ENCODE data around the gene RPS18. TPM values are rescaled to one million over a fixed set of nuclear protein-coding genes. Genes with fewer than 3 reads are reported as not detected.
"Not testable (repeated sequence)": the region's sequence is repeated elsewhere in the genome, so short reads cannot be mapped to it uniquely, and the experiment has no call there.

The RPS18 gene
- 3,079 TPM for polyA plus RNA-seq (2013, experiment 1 of 2)
- polyA plus RNA-seq (2013, experiment 2 of 2), result 3,172 TPM

DNA sequence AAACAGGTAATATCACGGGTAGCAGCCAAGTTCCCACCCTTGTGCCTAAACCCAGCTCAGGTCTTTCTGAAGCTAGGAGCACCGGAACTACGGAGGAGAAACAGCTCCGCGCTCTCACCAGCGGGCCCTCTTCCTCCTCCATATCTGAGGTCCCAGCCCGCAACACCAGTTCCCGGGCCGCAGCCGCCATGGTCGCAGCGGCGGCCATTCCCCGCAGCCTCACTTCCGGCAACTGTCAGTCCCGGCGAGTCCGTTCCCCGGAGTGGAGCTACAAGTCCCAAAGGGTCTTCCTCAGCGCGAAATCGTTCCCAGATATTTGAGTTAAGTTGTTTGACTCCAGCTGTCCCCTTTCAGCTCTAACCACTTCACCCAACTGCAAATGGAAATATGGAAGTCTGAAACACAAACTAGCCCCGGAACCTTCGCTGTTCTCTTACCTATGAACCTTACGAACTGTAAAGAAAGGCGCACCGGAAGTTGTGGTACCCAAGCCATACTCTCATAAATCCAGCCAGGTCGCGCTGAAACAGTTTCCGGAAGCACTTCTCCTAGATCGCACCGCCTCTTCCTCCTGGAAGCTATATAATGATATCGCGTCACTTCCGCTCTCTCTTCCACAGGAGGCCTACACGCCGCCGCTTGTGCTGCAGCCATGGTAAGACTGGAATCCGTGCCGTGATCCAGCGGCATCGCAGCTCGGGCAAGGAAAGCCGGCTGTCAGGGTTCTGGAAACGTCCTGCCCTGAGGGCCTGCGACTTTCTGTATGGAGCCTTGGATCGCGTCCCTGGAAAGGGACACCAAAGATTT lies at the start of gene RPS18, which contains the start of gene VPS52:
Gene RPS18, plus strand, starts transcription at position 608 of the 807 bp plus-strand sequence. Its CDS starts 45 bp downstream, at position 653.
Gene VPS52, minus strand, starts transcription at position 409 of the 807 bp plus-strand sequence. Its CDS starts 201 bp downstream, at position 208.
- H3K36me3 ChIP-seq (ENCODE audit: insufficient read depth, low read length), result peaks cover 75% of the 10 kb centered on the region
- under 1% methylated on average over 48 of the region's 48 CpGs for WGBS
- H3K4me3 ChIP-seq (ENCODE audit: low read length), result peak within 1 kb of the TSS; percentile 79
- H3K9me3 ChIP-seq (ENCODE audit: insufficient read depth, low read depth, low read length), result no peaks in the 10 kb centered on the region
- H3K27me3 ChIP-seq (ENCODE audit: insufficient read depth, low read length), result no peaks in the 10 kb centered on the region
- peak within 1 kb of the TSS; percentile 97 for H3K9ac ChIP-seq (ENCODE audit: low read depth, low read length)
- H3K4me1 ChIP-seq (ENCODE audit: insufficient read depth, low read length), result peaks cover 17% of the 10 kb centered on the region
- peak within 1 kb of the TSS; percentile 97 for H3K27ac ChIP-seq (ENCODE audit: low read depth, low read length)

- Histone ChIP-seq H3K4me1 (ENCODE audit: insufficient read depth, low read length) (peaks cover 17% of the 10 kb centered on the region), H3K4me3 (ENCODE audit: low read length) (peak overlapping the region; percentile 26; the same call in 1 of the 2 replicates), H3K27ac (ENCODE audit: low read depth, low read length) (peak overlapping the region; percentile 78; the same call in 1 of the 2 replicates), H3K27me3 (ENCODE audit: insufficient read depth, low read length) (peaks cover 17% of the 10 kb centered on the region), H3K9ac (ENCODE audit: low read depth, low read length) (peak overlapping the region; percentile 20; the same call in 1 of the 2 replicates)
- 20% methylated on average over 12 of the region's 14 CpGs for WGBS
- H3K9me3 ChIP-seq (ENCODE audit: insufficient read depth, low read depth, low read length); H3K36me3 ChIP-seq (ENCODE audit: insufficient read depth, low read length): not testable (repeated sequence)
These were observed 45.3 kb upstream of the RPS18 start for GRCh38 chr6:33226503-33227120.

DNA sequence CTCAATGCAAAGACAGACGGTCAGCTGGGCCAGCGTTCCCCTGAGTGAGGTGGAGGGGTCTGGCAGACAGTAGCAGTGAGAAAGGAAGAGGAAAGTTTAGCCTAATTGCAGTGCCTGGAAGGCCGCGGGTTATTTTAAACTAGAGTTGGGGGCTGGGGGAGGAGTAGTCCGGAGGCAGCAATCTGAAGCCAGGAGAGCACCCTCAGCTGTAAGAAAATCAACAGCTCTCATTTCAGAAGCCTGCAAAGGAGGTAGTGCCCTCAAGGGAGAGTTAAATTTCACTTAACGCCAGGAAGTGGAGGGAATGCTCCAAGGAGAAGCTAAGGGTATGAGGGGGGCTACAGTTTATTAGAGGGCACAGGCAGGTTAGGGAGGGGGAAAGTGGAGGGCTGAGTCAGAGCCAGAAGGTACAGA lies 36.6 kb upstream of the RPS18 start:
- Histone ChIP-seq H3K9me3 (ENCODE audit: insufficient read depth, low read depth, low read length) (no peaks in the 10 kb centered on the region), H3K27me3 (ENCODE audit: insufficient read depth, low read length) (peaks cover 2% of the 10 kb centered on the region), H3K4me3 (ENCODE audit: low read length) (0 out of 2 replicates have a peak overlapping the region, but pooled peaks have one; percentile 3), H3K4me1 (ENCODE audit: insufficient read depth, low read length) (peaks cover 9% of the 10 kb centered on the region), H3K27ac (ENCODE audit: low read depth, low read length) (no peak overlapping the region), H3K9ac (ENCODE audit: low read depth, low read length) (no peak overlapping the region), H3K36me3 (ENCODE audit: insufficient read depth, low read length) (no peaks in the 10 kb centered on the region)
- WGBS, result 12% methylated on average over 6 of the region's 6 CpGs

- no peaks in the 10 kb centered on the region for H3K36me3 ChIP-seq (ENCODE audit: insufficient read depth, low read length)
- H3K9ac ChIP-seq (ENCODE audit: low read depth, low read length), result no peak overlapping the region
- no peak overlapping the region for H3K27ac ChIP-seq (ENCODE audit: low read depth, low read length)
- H3K4me3 ChIP-seq (ENCODE audit: low read length), result no peak overlapping the region
- peaks cover 9% of the 10 kb centered on the region for H3K4me1 ChIP-seq (ENCODE audit: insufficient read depth, low read length)
- peaks cover 6% of the 10 kb centered on the region for H3K27me3 ChIP-seq (ENCODE audit: insufficient read depth, low read length)
- no peaks in the 10 kb centered on the region for H3K9me3 ChIP-seq (ENCODE audit: insufficient read depth, low read depth, low read length)
These were observed 35.5 kb upstream of the RPS18 start for GRCh38 chr6:33236328-33236727.

DNA sequence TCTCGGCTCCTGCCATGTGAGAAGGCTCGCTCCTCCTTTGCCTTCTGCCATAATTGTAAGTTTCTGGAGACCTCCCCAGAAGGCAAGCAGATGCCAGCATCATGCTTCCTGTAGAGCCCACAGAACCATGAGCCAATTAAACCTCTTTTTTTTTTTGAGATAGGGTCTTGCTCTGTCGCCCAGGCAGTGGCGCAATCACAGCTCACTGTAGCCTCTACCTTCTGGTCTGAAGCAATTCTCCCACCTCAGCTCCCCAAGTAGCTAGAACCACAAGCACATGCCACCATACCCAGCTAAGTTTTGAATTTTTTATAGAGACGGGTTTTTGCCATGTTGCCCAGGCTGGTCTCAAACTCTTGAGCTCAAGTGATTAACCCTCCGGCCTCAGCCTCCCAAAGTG lies 35.0 kb upstream of the RPS18 start:
- Histone ChIP-seq H3K4me1 (ENCODE audit: insufficient read depth, low read length) (peaks cover 9% of the 10 kb centered on the region), H3K9me3 (ENCODE audit: insufficient read depth, low read depth, low read length) (no peaks in the 10 kb centered on the region), H3K27me3 (ENCODE audit: insufficient read depth, low read length) (peaks cover 6% of the 10 kb centered on the region), H3K9ac (ENCODE audit: low read depth, low read length) (no peak overlapping the region), H3K4me3 (ENCODE audit: low read length) (no peak overlapping the region), H3K36me3 (ENCODE audit: insufficient read depth, low read length) (no peaks in the 10 kb centered on the region), H3K27ac (ENCODE audit: low read depth, low read length) (no peak overlapping the region)
- 94% methylated on average over 6 of the region's 6 CpGs for WGBS

GRCh38 chr6:33237741-33238140 lies 34.1 kb upstream of the RPS18 start:
- no peak overlapping the region for H3K9ac ChIP-seq (ENCODE audit: low read depth, low read length)
- H3K4me1 ChIP-seq (ENCODE audit: insufficient read depth, low read length), result peaks cover 9% of the 10 kb centered on the region
- peaks cover 14% of the 10 kb centered on the region for H3K27me3 ChIP-seq (ENCODE audit: insufficient read depth, low read length)
- H3K9me3 ChIP-seq (ENCODE audit: insufficient read depth, low read depth, low read length), result no peaks in the 10 kb centered on the region
- no peaks in the 10 kb centered on the region for H3K36me3 ChIP-seq (ENCODE audit: insufficient read depth, low read length)
- no peak overlapping the region for H3K4me3 ChIP-seq (ENCODE audit: low read length)
- no peak overlapping the region for H3K27ac ChIP-seq (ENCODE audit: low read depth, low read length)
- 85% methylated on average over 2 of the region's 2 CpGs for WGBS

DNA sequence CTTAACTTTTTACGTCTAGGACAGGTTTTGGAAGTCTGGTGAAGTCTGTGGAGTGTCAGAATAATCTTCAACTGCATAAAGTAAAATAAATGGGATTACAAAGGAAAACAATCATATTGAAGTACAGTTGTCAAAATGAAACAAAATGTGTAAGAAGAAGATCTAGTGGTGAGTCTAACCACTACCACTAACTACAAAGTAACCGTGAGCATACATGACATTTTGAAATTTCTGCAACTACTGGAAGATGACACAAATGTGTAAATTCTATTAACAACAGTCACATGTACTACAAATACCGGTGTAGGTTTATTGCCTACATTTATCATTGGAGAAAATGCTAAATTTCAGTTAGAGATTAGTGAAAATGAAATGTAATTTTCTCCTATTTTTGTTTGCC lies 29.9 kb upstream of the RPS18 start:
- Histone ChIP-seq H3K27me3 (ENCODE audit: insufficient read depth, low read length) (peaks cover 36% of the 10 kb centered on the region), H3K36me3 (ENCODE audit: insufficient read depth, low read length) (no peaks in the 10 kb centered on the region), H3K4me1 (ENCODE audit: insufficient read depth, low read length) (no peaks in the 10 kb centered on the region), H3K4me3 (ENCODE audit: low read length) (no peak overlapping the region), H3K27ac (ENCODE audit: low read depth, low read length) (no peak overlapping the region), H3K9me3 (ENCODE audit: insufficient read depth, low read depth, low read length) (no peaks in the 10 kb centered on the region), H3K9ac (ENCODE audit: low read depth, low read length) (no peak overlapping the region)
- 92% methylated on average over 3 of the region's 3 CpGs for WGBS

GRCh38 chr6:33243476-33243875 lies 28.4 kb upstream of the RPS18 start:
- 40% methylated on average over 1 of the region's 1 CpG for WGBS

GRCh38 chr6:33247977-33248642 lies 23.8 kb upstream of the RPS18 start:
- peak overlapping the region; percentile 20; the same call in 1 of the 2 replicates for H3K9ac ChIP-seq (ENCODE audit: low read depth, low read length)
- H3K9me3 ChIP-seq (ENCODE audit: insufficient read depth, low read depth, low read length), result no peaks in the 10 kb centered on the region
- peak overlapping the region; percentile 77 for H3K4me3 ChIP-seq (ENCODE audit: low read length)
- peaks cover 14% of the 10 kb centered on the region for H3K36me3 ChIP-seq (ENCODE audit: insufficient read depth, low read length)
- WGBS, result 6% methylated on average over 28 of the region's 28 CpGs
- peaks cover 40% of the 10 kb centered on the region for H3K27me3 ChIP-seq (ENCODE audit: insufficient read depth, low read length)
- no peak overlapping the region for H3K27ac ChIP-seq (ENCODE audit: low read depth, low read length)
- H3K4me1 ChIP-seq (ENCODE audit: insufficient read depth, low read length), result peaks cover 6% of the 10 kb centered on the region; the same call in 1 of the 2 replicates

More at GRCh38 chr6:33243476-33243875, 28.4 kb upstream of the RPS18 start:
- H3K27ac ChIP-seq (ENCODE audit: low read depth, low read length), result no peak overlapping the region
- H3K4me3 ChIP-seq (ENCODE audit: low read length), result no peak overlapping the region
- H3K36me3 ChIP-seq (ENCODE audit: insufficient read depth, low read length), result no peaks in the 10 kb centered on the region
- peaks cover 50% of the 10 kb centered on the region for H3K27me3 ChIP-seq (ENCODE audit: insufficient read depth, low read length)
- H3K4me1 ChIP-seq (ENCODE audit: insufficient read depth, low read length), result no peaks in the 10 kb centered on the region
- no peaks in the 10 kb centered on the region for H3K9me3 ChIP-seq (ENCODE audit: insufficient read depth, low read depth, low read length)
- H3K9ac ChIP-seq (ENCODE audit: low read depth, low read length), result no peak overlapping the region

- peak overlapping the region; percentile 77 for H3K4me3 ChIP-seq (ENCODE audit: low read length)
- H3K9me3 ChIP-seq (ENCODE audit: insufficient read depth, low read depth, low read length), result no peaks in the 10 kb centered on the region
- peak overlapping the region; percentile 13; the same call in 1 of the 2 replicates for H3K9ac ChIP-seq (ENCODE audit: low read depth, low read length)
- H3K27ac ChIP-seq (ENCODE audit: low read depth, low read length), result no peak overlapping the region
- H3K36me3 ChIP-seq (ENCODE audit: insufficient read depth, low read length), result peaks cover 14% of the 10 kb centered on the region
- WGBS, result 4% methylated on average over 18 of the region's 18 CpGs
- peaks cover 35% of the 10 kb centered on the region for H3K27me3 ChIP-seq (ENCODE audit: insufficient read depth, low read length)
- peaks cover 6% of the 10 kb centered on the region; the same call in 1 of the 2 replicates for H3K4me1 ChIP-seq (ENCODE audit: insufficient read depth, low read length)
These were observed 23.3 kb upstream of the RPS18 start for GRCh38 chr6:33248643-33248931.
